H1 (cell line): ENCODE measurements around the gene SERPINB12. TPM values are rescaled to one million over a fixed set of nuclear protein-coding genes. Genes with fewer than 3 reads are reported as not detected.

Source experiments
- CTCF ChIA-PET: fragments of 300-600 bp; sonication (Branson Sonifier 250); formaldehyde crosslinking; loops from one replicate; lab custom pipeline; 2021; ENCODE audit not compliant: partially characterized antibody; lab: Charles Lee
- POLR2A ChIA-PET: fragments of 300-600 bp; sonication (Branson Sonifier 250); formaldehyde crosslinking; loops from one replicate; lab custom pipeline; 2021; ENCODE audit warnings: inconsistent platforms; ENCODE audit not compliant: partially characterized antibody; lab: Charles Lee
- DNase-seq, 2 experiments: peaks; one replicate each; pipeline versions ENCODE4 v3.0.0 to v3.0.0-alpha.2; 2010 to 2022; ENCODE audit warnings: low spot score in 2 of 2, low read depth in 1 of 2, mixed read lengths in 1 of 2
- FAIRE-seq: peaks from 2 replicates; lab custom pipeline; 2011; peaks lifted over from hg19 to GRCh38; lab: Jason Lieb, UNC
- H2AFZ ChIP-seq: 2 replicates; pipeline ENCODE4 v1.8.1; 2012; ENCODE audit warnings: low read length, inconsistent platforms
- H2AK5ac ChIP-seq: 2 replicates; pipeline ENCODE4 v1.6.1; 2013; ENCODE audit warnings: low read depth, low read length
- H2BK120ac ChIP-seq: replicated peaks from 2 replicates; pipeline ENCODE3; 2013; ENCODE audit warnings: low read depth, low read length, inconsistent platforms
- H2BK12ac ChIP-seq: 2 replicates; pipeline ENCODE4 v1.6.1; 2013; ENCODE audit warnings: low read depth, low read length
- H2BK15ac ChIP-seq: 2 replicates; pipeline ENCODE4 v1.6.1; 2013; ENCODE audit warnings: low read length
- H2BK20ac ChIP-seq: 2 replicates; pipeline ENCODE4 v1.6.1; 2013; ENCODE audit warnings: low read length
- H2BK5ac ChIP-seq: 2 replicates; pipeline ENCODE4 v1.6.1; 2013; ENCODE audit warnings: low read depth, low read length
- H3K14ac ChIP-seq: 2 replicates; pipeline ENCODE4 v1.6.1; 2013; ENCODE audit warnings: inconsistent platforms; ENCODE audit not compliant: insufficient read length
- H3K18ac ChIP-seq: 2 replicates; pipeline ENCODE4 v1.6.1; 2013; ENCODE audit warnings: low read length; ENCODE audit errors: extremely low read depth
- H3K23ac ChIP-seq: 2 replicates; pipeline ENCODE4 v1.6.1; 2013; ENCODE audit warnings: inconsistent platforms; ENCODE audit not compliant: insufficient read length
- H3K23me2 ChIP-seq: 2 replicates; pipeline ENCODE4 v1.6.1; 2013; ENCODE audit warnings: low read depth, low read length
- H3K27ac ChIP-seq: 2 replicates; pipeline ENCODE4 v1.6.1; 2011; ENCODE audit warnings: low read depth, low read length, inconsistent platforms
- H3K27me3 ChIP-seq, 4 experiments: replicated peaks in 1 of 4; 1 replicate in 1 of 4; 2 replicates in 3 of 4; pipeline versions ENCODE4 v1.6.1 to v1.8.1; 2011 to 2013; ENCODE audit warnings: low read length in 3 of 4, mild to moderate bottlenecking in 3 of 4, inconsistent platforms in 2 of 4, mixed read lengths in 2 of 4, moderate library complexity in 1 of 4; ENCODE audit not compliant: control insufficient read depth in 3 of 4, insufficient read depth in 3 of 4; ENCODE audit errors: extremely low read depth in 1 of 4
- H3K36me3 ChIP-seq, 4 experiments: 2 replicates each; pipeline versions ENCODE4 v1.6.1 to v1.8.1; 2011 to 2013; ENCODE audit warnings: mild to moderate bottlenecking in 4 of 4, low read length in 3 of 4, moderate library complexity in 2 of 4, control low read depth in 1 of 4, inconsistent platforms in 1 of 4; ENCODE audit not compliant: insufficient read depth in 4 of 4, control insufficient read depth in 2 of 4
- H3K4ac ChIP-seq: replicated peaks from 2 replicates; pipeline ENCODE3; 2013; ENCODE audit warnings: low read length, low read depth, mixed read lengths, inconsistent platforms; ENCODE audit not compliant: insufficient read length
- H3K4me1 ChIP-seq, 4 experiments: replicated peaks in 1 of 4; 1 replicate in 1 of 4; 2 replicates in 3 of 4; pipeline versions ENCODE4 v1.6.1 to v1.8.1; 2011 to 2013; ENCODE audit warnings: low read length in 3 of 4, inconsistent platforms in 2 of 4, mixed read lengths in 1 of 4; ENCODE audit not compliant: insufficient read depth in 4 of 4, control insufficient read depth in 3 of 4
- H3K4me2 ChIP-seq, 2 experiments: 2 replicates each; pipeline versions ENCODE4 v1.6.1 to v1.8.1; 2011 to 2013; ENCODE audit warnings: low read depth in 2 of 2, low read length in 2 of 2, control low read depth in 1 of 2, inconsistent platforms in 1 of 2, mild to moderate bottlenecking in 1 of 2; ENCODE audit not compliant: insufficient read depth in 1 of 2
- H3K4me3 ChIP-seq, 4 experiments: fragments of 200-600, 300-600 bp in 1 of 4; sonication (generic), shearing (Covaris generic), sonication (Bioruptor Twin) in 1 of 4; 2 replicates each; pipeline versions ENCODE4 v1.5.1 to v1.8.1; 2011 to 2016; ENCODE audit warnings: low read length in 4 of 4, low read depth in 3 of 4, control low read depth in 2 of 4, inconsistent platforms in 2 of 4, mild to moderate bottlenecking in 2 of 4, mixed read lengths in 1 of 4, moderate library complexity in 1 of 4; ENCODE audit not compliant: insufficient read depth in 2 of 4; ENCODE audit errors: extremely low read depth in 1 of 4
- H3K56ac ChIP-seq: replicated peaks from 2 replicates; pipeline ENCODE3; 2013; ENCODE audit warnings: low read depth, mild to moderate bottlenecking, mixed read lengths, low read length, inconsistent platforms; ENCODE audit not compliant: insufficient read length
- H3K79me1 ChIP-seq: 2 replicates; pipeline ENCODE4 v1.6.1; 2013; ENCODE audit warnings: low read depth, low read length, control low read depth
- H3K79me2 ChIP-seq, 2 experiments: 2 replicates each; pipeline versions ENCODE4 v1.6.1 to v1.8.1; 2012 to 2013; ENCODE audit warnings: low read length in 2 of 2, mild to moderate bottlenecking in 2 of 2, inconsistent platforms in 1 of 2; ENCODE audit not compliant: insufficient read depth in 2 of 2, control insufficient read depth in 1 of 2
- H3K9ac ChIP-seq, 4 experiments: replicated peaks in 1 of 4; 1 replicate in 1 of 4; 2 replicates in 3 of 4; pipeline versions ENCODE4 v1.6.1 to v1.8.1; 2011 to 2013; ENCODE audit warnings: low read depth in 3 of 4, low read length in 3 of 4, control low read depth in 2 of 4, mild to moderate bottlenecking in 2 of 4, moderate library complexity in 2 of 4, inconsistent platforms in 1 of 4; ENCODE audit errors: extremely low read depth in 1 of 4
- H3K9me3 ChIP-seq, 2 experiments: 2 replicates each; pipeline versions ENCODE4 v1.6.1 to v1.8.1; 2012 to 2013; ENCODE audit warnings: mild to moderate bottlenecking in 2 of 2, moderate library complexity in 2 of 2, control low read depth in 1 of 2, inconsistent platforms in 1 of 2, low read depth in 1 of 2, low read length in 1 of 2, mixed read lengths in 1 of 2; ENCODE audit not compliant: insufficient read depth in 2 of 2
- H4K20me1 ChIP-seq, 2 experiments: replicated peaks in 1 of 2; 2 replicates each; pipeline versions ENCODE3 to v1.8.1; 2011 to 2013; ENCODE audit warnings: inconsistent platforms in 2 of 2, low read length in 2 of 2, mild to moderate bottlenecking in 1 of 2; ENCODE audit not compliant: insufficient read depth in 2 of 2, control insufficient read depth in 1 of 2
- H4K5ac ChIP-seq: 2 replicates; pipeline ENCODE4 v1.6.1; 2013; ENCODE audit warnings: low read length, low read depth, mixed read lengths, inconsistent platforms; ENCODE audit not compliant: insufficient read length
- H4K8ac ChIP-seq: 2 replicates; pipeline ENCODE4 v1.8.0; 2013; ENCODE audit warnings: mild to moderate bottlenecking, moderate library complexity, low read length, inconsistent platforms; ENCODE audit not compliant: insufficient read depth; ENCODE audit errors: extremely low read depth
- H4K91ac ChIP-seq: replicated peaks from 2 replicates; pipeline ENCODE3; 2013; ENCODE audit warnings: low read length, mixed read lengths, inconsistent platforms; ENCODE audit not compliant: insufficient read length
- CTCF ChIP-seq, 3 experiments: IDR thresholded peaks; 1 replicate in 2 of 3; 2 replicates in 1 of 3; pipeline versions ENCODE4 v1.5.1 to v1.6.1; 2011; ENCODE audit warnings: low read length in 3 of 3, mild to moderate bottlenecking in 3 of 3, inconsistent platforms in 2 of 3, low read depth in 1 of 3, moderate library complexity in 1 of 3; ENCODE audit not compliant: insufficient read depth in 1 of 3; ENCODE audit errors: control extremely low read depth in 1 of 3
- E2F6 ChIP-seq: IDR thresholded peaks from 2 replicates; pipeline ENCODE4 v1.6.1; 2012; ENCODE audit warnings: inconsistent platforms
- RAD21 ChIP-seq, 2 experiments: IDR thresholded peaks in 1 of 2; conservative IDR thresholded peaks in 1 of 2; 2 replicates each; pipeline ENCODE4 v1.6.1; 2011; ENCODE audit warnings: low read depth in 2 of 2, low read length in 2 of 2, improper control_type of control experiment in 1 of 2, inconsistent platforms in 1 of 2, mild to moderate bottlenecking in 1 of 2, moderate library complexity in 1 of 2
- RFX5 ChIP-seq: IDR thresholded peaks from 2 replicates; pipeline ENCODE4 v1.6.1; 2011; ENCODE audit warnings: low read depth, low read length, improper control_type of control experiment, borderline replicate concordance
- RNF2 ChIP-seq: fragments of 200-900, 300-1000 bp; sonication (generic); IDR thresholded peaks from 2 replicates; pipeline ENCODE4 v1.7.1; 2016; ENCODE audit warnings: borderline replicate concordance, low read depth, mild to moderate bottlenecking, antibody characterized with exemption, low read length; ENCODE audit not compliant: poor library complexity, severe bottlenecking; ENCODE audit errors: missing control alignments
- SP4 ChIP-seq: IDR thresholded peaks from 2 replicates; pipeline ENCODE4 v1.6.1; 2012; ENCODE audit warnings: low read length, inconsistent platforms
- YY1 ChIP-seq: IDR thresholded peaks from 2 replicates; pipeline ENCODE4 v1.6.1; 2011; ENCODE audit warnings: low read depth, mild to moderate bottlenecking, low read length
- WGBS, 2 experiments: shearing (Covaris generic) in 1 of 2; methylation state at CpG; one replicate each; pipeline versions ENCODE4 v1.1.6 to v1.1.7; 2013 to 2015; ENCODE audit warnings: low lambda C conversion rate in 2 of 2, mixed read lengths in 2 of 2, inconsistent platforms in 1 of 2, low coverage in 1 of 2, missing lambda C conversion rate in 1 of 2; ENCODE audit not compliant: insufficient replicate concordance in 2 of 2, insufficient coverage in 1 of 2, insufficient read length in 1 of 2; ENCODE audit errors: extremely low coverage in 1 of 2, missing lambda C conversion rate in 1 of 2; 5-methylcytosine and 5-hydroxymethylcytosine counted together
- polyA plus RNA-seq, 7 experiments: library from polyadenylated mRNA; depleted of rRNA in 3 of 7; stranded (reverse) in 5 of 7; unstranded in 2 of 7; fragments of >200 nt in 5 of 7; fragments of 200-250 nt in 2 of 7; gene quantifications; 1 replicate in 5 of 7; 2 replicates in 1 of 7; 4 replicates in 1 of 7; pipeline versions ENCODE4 v1.2.1 to v1.2.3, GENCODE V29; 2011 to 2013; ENCODE audit warnings: missing spikeins in 2 of 7, mixed read lengths in 2 of 7
- total RNA-seq: library from RNA; stranded (reverse); fragmentation: NEBNext Ultra II Directional; extraction: Animal tissue kit (Norgen Biotek cat#: 25700); gene quantifications from 2 replicates; pipeline ENCODE4 v1.2.1, GENCODE V29; 2021

SERPINB12 gene
- total and polyA plus RNA-seq, 2 of the 8 experiments (the other 6 are each of a cell fraction or from before 2014, with no cell fraction given), result not detected

- H4K91ac ChIP-seq, result no peak overlapping the region
- H3K4me3 ChIP-seq, result no peak overlapping the region
- H2AFZ ChIP-seq, result no peak overlapping the region
- H2BK20ac ChIP-seq, result no peak overlapping the region
- H2BK12ac ChIP-seq, result no peak overlapping the region
- no peak overlapping the region for H2BK120ac ChIP-seq
- CTCF ChIA-PET, result interaction anchor here (0.7 to 13.2 kb wide), 42 partner anchors 8 to 1390 kb away, joined by 3 to 366 read pairs (median 5); partner anchors contain the start of genes SERPINB12 and SERPINB13
- no peaks in the 10 kb centered on the region for H3K79me1 ChIP-seq
- no peak overlapping the region for H3K9ac ChIP-seq
- H4K20me1 ChIP-seq, result no peaks in the 10 kb centered on the region
- no peak overlapping the region for H3K18ac ChIP-seq
- FAIRE-seq (peak; percentile 94), DNase-seq (peak in 1 of 2 experiments; percentile 64)
- H3K9me3 ChIP-seq, result no peaks in the 10 kb centered on the region
- no peak overlapping the region for H2AK5ac ChIP-seq
- no peaks in the 10 kb centered on the region for H3K36me3 ChIP-seq
- H3K23me2 ChIP-seq, result no peaks in the 10 kb centered on the region; the same call in 1 of the 2 replicates
- H3K14ac ChIP-seq, result no peak overlapping the region
- no peak overlapping the region for H2BK5ac ChIP-seq
- H3K4ac ChIP-seq, result no peak overlapping the region
- H3K27ac ChIP-seq, result no peak overlapping the region
- H3K27me3 ChIP-seq, result no peaks in the 10 kb centered on the region
- TF ChIP-seq CTCF (IDR thresholded peaks at IDR 0.05; ENCODE audit: control extremely low read depth in 1 of 3, insufficient read depth in 1 of 3, low read depth in 1 of 3, low read length in 3 of 3) (peak in 2 of 3 experiments; percentile 75 to 77; a peak in 3 of 4 replicates), RFX5 (no peak), YY1 (peak; percentile 74; the same call in 1 of the 2 replicates), RNF2 (no peak), SP4 (no peak), E2F6 (no peak), RAD21 (IDR thresholded peaks at IDR 0.05 in 1 of 2, conservative IDR thresholded peaks at IDR 0.05 in 1 of 2; ENCODE audit: low read depth in 2 of 2, low read length in 2 of 2) (peak; percentile 89 to 92)
- no peak overlapping the region for H3K56ac ChIP-seq
- H4K8ac ChIP-seq, result no peak overlapping the region
- no peaks in the 10 kb centered on the region for H3K4me1 ChIP-seq
- POLR2A ChIA-PET, result no interaction called here
- no peak overlapping the region for H3K4me2 ChIP-seq
- no peak overlapping the region for H4K5ac ChIP-seq
- H2BK15ac ChIP-seq, result no peak overlapping the region
- no peaks in the 10 kb centered on the region for H3K79me2 ChIP-seq
- no peak overlapping the region for H3K23ac ChIP-seq
- 16% methylated on average over 5 of the region's 5 CpGs; no CpG with 5 or more reads in 1 of the 2 experiments for WGBS, 2 experiments
Measured at GRCh38 chr18:63578357-63578958, 36.3 kb downstream of the SERPINB12 start.
